22Rv1 (cell line): Measurements from ENCODE around the gene KCNJ1.

Experiments used
- ZFX ChIP-seq: fragments of 450-650 bp; IDR thresholded peaks from 2 replicates; pipeline ENCODE4 v1.6.1; 2017; ENCODE audit warnings: antibody characterized with exemption, borderline replicate concordance
- TF ChIP-seq, protein P1 (sequence below): fragments of 450-650 bp; IDR thresholded peaks from 2 replicates; pipeline ENCODE4 v1.5.1; 2017; ENCODE audit warnings: mild to moderate bottlenecking

DNA sequence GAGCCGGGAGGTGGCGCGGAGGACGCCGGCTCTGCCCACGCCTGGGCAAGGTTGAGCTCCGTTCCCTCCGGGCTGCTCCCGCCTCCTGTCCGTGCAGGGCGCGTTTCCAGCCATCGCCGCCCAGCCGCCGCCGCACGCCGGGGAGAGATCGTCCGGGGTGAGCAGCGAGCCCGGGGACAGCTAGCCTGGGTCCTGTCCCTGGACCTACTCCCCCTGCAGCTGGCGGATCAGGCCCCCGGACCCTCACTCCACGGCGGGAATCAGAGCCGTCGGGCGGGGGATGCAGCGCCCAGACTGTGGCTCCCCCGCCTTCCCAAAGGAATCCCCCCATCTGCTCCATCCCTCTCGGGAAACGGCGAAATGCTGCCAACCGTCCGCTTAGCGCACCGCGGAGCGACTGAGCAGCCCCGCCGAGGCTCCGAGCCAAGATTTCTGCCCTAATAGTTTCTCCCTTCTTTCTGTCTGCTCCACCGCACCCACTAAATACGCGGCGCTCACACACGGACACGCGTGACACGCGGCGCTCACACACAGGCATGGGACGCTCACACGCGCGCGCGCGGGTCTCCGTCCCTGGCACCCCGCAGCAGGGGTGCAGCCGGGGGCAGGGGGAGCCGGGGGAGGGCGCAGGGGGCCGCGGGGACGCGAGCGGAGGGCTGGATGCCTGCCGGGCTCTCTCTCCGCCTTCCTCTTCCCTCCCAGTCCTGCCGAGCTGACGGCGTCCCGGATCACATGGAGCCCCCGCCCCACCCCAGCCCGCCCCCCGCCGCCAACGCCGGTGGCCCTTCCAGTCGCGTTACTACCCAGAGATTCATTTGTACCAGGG is 23.7 kb upstream of the KCNJ1 start, which contains the start of gene KCNJ5:
- TF ChIP-seq, protein P1, sequence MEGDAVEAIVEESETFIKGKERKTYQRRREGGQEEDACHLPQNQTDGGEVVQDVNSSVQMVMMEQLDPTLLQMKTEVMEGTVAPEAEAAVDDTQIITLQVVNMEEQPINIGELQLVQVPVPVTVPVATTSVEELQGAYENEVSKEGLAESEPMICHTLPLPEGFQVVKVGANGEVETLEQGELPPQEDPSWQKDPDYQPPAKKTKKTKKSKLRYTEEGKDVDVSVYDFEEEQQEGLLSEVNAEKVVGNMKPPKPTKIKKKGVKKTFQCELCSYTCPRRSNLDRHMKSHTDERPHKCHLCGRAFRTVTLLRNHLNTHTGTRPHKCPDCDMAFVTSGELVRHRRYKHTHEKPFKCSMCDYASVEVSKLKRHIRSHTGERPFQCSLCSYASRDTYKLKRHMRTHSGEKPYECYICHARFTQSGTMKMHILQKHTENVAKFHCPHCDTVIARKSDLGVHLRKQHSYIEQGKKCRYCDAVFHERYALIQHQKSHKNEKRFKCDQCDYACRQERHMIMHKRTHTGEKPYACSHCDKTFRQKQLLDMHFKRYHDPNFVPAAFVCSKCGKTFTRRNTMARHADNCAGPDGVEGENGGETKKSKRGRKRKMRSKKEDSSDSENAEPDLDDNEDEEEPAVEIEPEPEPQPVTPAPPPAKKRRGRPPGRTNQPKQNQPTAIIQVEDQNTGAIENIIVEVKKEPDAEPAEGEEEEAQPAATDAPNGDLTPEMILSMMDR, result no peak
- TF ChIP-seq ZFX, result no peak
